GM23338 (cell line): ENCODE results near the gene CFB. TPM values are rescaled to one million over a fixed set of nuclear protein-coding genes. Genes with fewer than 3 reads are reported as not detected.

Experiments
- ATAC-seq: fragments of 200-7000 bp; cut with Tn5 transposase; 3 replicates; pipeline ENCODE4 v1.9.1; 2020
- DNase-seq: peaks from one replicate; pipeline ENCODE4 v3.0.0-alpha.2; 2015; ENCODE audit warnings: low spot score
- H2AFZ ChIP-seq: fragments of 200-600 bp; sonication (generic); 2 replicates; pipeline ENCODE4 v1.8.0; 2016; ENCODE audit warnings: antibody characterized with exemption, mild to moderate bottlenecking, moderate library complexity
- H3F3A ChIP-seq: fragments of 200-600 bp; sonication (generic); replicated peaks from 2 replicates; pipeline ENCODE4 v1.8.0; 2017; ENCODE audit warnings: antibody characterized with exemption, mixed run types, low read depth
- H3K27ac ChIP-seq: fragments of 200-600 bp; sonication (generic); 2 replicates; pipeline ENCODE4 v1.6.1; 2016; ENCODE audit warnings: low read depth
- H3K27me3 ChIP-seq: fragments of 200-600 bp; sonication (generic); 2 replicates; pipeline ENCODE4 v1.8.0; 2016; ENCODE audit warnings: mild to moderate bottlenecking, mixed run types, moderate library complexity; ENCODE audit not compliant: insufficient read depth
- H3K36me3 ChIP-seq: fragments of 200-600 bp; sonication (generic); 2 replicates; pipeline ENCODE4 v1.8.0; 2016; ENCODE audit warnings: mild to moderate bottlenecking; ENCODE audit not compliant: insufficient read depth
- H3K4me1 ChIP-seq: fragments of 200-600 bp; sonication (generic); 2 replicates; pipeline ENCODE4 v1.8.0; 2016; ENCODE audit warnings: mild to moderate bottlenecking, moderate library complexity; ENCODE audit not compliant: insufficient read depth
- H3K4me2 ChIP-seq: fragments of 200-600 bp; sonication (generic); 2 replicates; pipeline ENCODE4 v1.7.1; 2017; ENCODE audit warnings: mixed run types
- H3K4me3 ChIP-seq: fragments of 200-600 bp; sonication (generic); 2 replicates; pipeline ENCODE4 v1.6.1; 2016; ENCODE audit warnings: mixed run types
- H3K79me2 ChIP-seq: fragments of 200-600 bp; sonication (generic); replicated peaks from 2 replicates; pipeline ENCODE4 v1.8.0; 2017; ENCODE audit warnings: mild to moderate bottlenecking; ENCODE audit not compliant: insufficient read depth
- H3K9me2 ChIP-seq: fragments of 200-600 bp; sonication (generic); 2 replicates; pipeline ENCODE4 v1.8.0; 2017; ENCODE audit not compliant: insufficient read depth
- H4K20me1 ChIP-seq: fragments of 200-600 bp; sonication (generic); replicated peaks from 2 replicates; pipeline ENCODE4 v1.8.0; 2017; ENCODE audit warnings: mild to moderate bottlenecking; ENCODE audit not compliant: insufficient read depth
- H3K27ac Mint-ChIP-seq: 2 replicates; pipeline ENCODE4 v1.8.0; 2020; ENCODE audit warnings: inconsistent platforms, mild to moderate bottlenecking, moderate library complexity, mixed read lengths
- H3K27me3 Mint-ChIP-seq: 3 replicates; pipeline ENCODE4 v1.8.0; 2022; ENCODE audit warnings: low read depth, mild to moderate bottlenecking, moderate library complexity, mixed read lengths, inconsistent platforms; ENCODE audit not compliant: insufficient read depth, poor library complexity
- H3K36me3 Mint-ChIP-seq: 3 replicates; pipeline ENCODE4 v1.8.0; 2021; ENCODE audit warnings: low read depth, mild to moderate bottlenecking, inconsistent platforms, moderate library complexity, mixed read lengths
- H3K4me1 Mint-ChIP-seq: 3 replicates; pipeline ENCODE4 v1.8.0; 2020; ENCODE audit warnings: mild to moderate bottlenecking, inconsistent platforms, mixed read lengths
- H3K4me3 Mint-ChIP-seq: 3 replicates; pipeline ENCODE4 v1.8.0; 2021; ENCODE audit warnings: moderate library complexity, mild to moderate bottlenecking, inconsistent platforms, mixed read lengths
- H3K9me3 Mint-ChIP-seq: 3 replicates; pipeline ENCODE4 v1.8.0; 2020; ENCODE audit warnings: moderate library complexity, mild to moderate bottlenecking, inconsistent platforms, mixed read lengths
- CREB1 ChIP-seq: fragments of 250-450 bp; sonication (Bioruptor Pico); IDR thresholded peaks from 2 replicates; pipeline ENCODE4 v1.5.0; 2020; ENCODE audit warnings: low read depth, mild to moderate bottlenecking, moderate library complexity
- CTCF ChIP-seq, 2 experiments: fragments of 200-600 bp in 1 of 2; sonication (generic) in 1 of 2; conservative IDR thresholded peaks; 2 replicates each; pipeline versions ENCODE4 v1.5.1 to v1.6.1; 2016 to 2017; ENCODE audit warnings: antibody characterized with exemption in 2 of 2, low read depth in 2 of 2, mild to moderate bottlenecking in 2 of 2, moderate library complexity in 1 of 2
- EZH2 ChIP-seq: fragments of 200-600 bp; sonication (generic); IDR thresholded peaks from one replicate; pipeline ENCODE4 v1.8.0; 2017; ENCODE audit warnings: antibody characterized with exemption, mild to moderate bottlenecking, low read depth; ENCODE audit not compliant: unreplicated experiment
- JUNB ChIP-seq: IDR thresholded peaks from one replicate; pipeline ENCODE4 v1.6.1; 2016; ENCODE audit warnings: antibody characterized with exemption; ENCODE audit not compliant: unreplicated experiment
- NANOG ChIP-seq: IDR thresholded peaks from 2 replicates; pipeline ENCODE4 v1.6.1; 2016; ENCODE audit warnings: antibody characterized with exemption, borderline replicate concordance
- POLR2AphosphoS5 ChIP-seq: IDR thresholded peaks from 2 replicates; pipeline ENCODE4 v1.6.1; 2016; ENCODE audit warnings: antibody characterized with exemption, low read depth
- REST ChIP-seq: IDR thresholded peaks from one replicate; pipeline ENCODE4 v1.6.1; 2018; ENCODE audit warnings: antibody characterized with exemption; ENCODE audit not compliant: unreplicated experiment
- ZNF114 ChIP-seq: fragments of 250-450 bp; sonication (Bioruptor Pico); IDR thresholded peaks from 2 replicates; pipeline ENCODE4 v1.5.0; 2020; ENCODE audit warnings: mild to moderate bottlenecking, moderate library complexity
- ZNF462 ChIP-seq: fragments of 250-450 bp; sonication (Bioruptor Pico); IDR thresholded peaks from 2 replicates; pipeline ENCODE4 v1.5.0; 2020; ENCODE audit warnings: mild to moderate bottlenecking, moderate library complexity
- polyA plus RNA-seq: library from polyadenylated mRNA; unstranded; fragments of >200 nt; fragmentation: Nextera tagmentation; extraction: Ambion mirVana; gene quantifications from 2 replicates; pipeline ENCODE4 v1.2.1, GENCODE V29; 2016
- total RNA-seq: library from RNA; depleted of rRNA; stranded (reverse); fragments of >200 nt; shearing (Covaris generic); gene quantifications from 2 replicates; pipeline ENCODE4 v1.2.3, GENCODE V29; 2014
- TF ChIP-seq, protein P1 (sequence below): IDR thresholded peaks from 2 replicates; pipeline ENCODE4 v1.6.1; 2016; ENCODE audit warnings: antibody characterized with exemption

The CFB gene
- total and polyA plus RNA-seq, 2 experiments from 2014 or later, result 0.86 TPM; not detected in 1

DNA sequence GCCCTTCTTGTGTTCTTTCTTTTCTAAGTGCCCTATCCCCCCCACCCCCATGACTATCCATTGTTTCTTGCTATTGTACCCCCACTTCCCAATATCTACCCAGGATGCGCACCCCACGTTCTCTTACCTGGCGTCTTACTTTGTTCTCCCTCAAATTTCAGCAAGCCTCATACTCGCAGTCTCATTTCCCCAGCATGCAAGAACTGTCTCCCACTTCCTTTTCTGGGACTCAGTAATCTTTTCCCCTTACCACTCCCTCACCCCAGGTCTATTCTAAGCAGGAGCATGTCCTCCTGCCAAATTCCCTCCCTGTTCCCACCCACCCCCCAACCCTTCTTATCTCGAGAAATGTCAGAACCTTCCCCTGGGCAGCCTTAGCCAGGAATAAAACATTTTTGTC, 46.7 kb upstream of the CFB start:
- Histone ChIP-seq H3K36me3 (peaks cover 16% of the 10 kb centered on the region), H3K4me3 (no peak overlapping the region), H4K20me1 (peaks cover 5% of the 10 kb centered on the region; the same call in 1 of the 2 replicates), H3K27me3 (no peaks in the 10 kb centered on the region), H3K4me1 (peaks cover 13% of the 10 kb centered on the region; the same call in 1 of the 2 replicates), H2AFZ (no peak overlapping the region), H3K79me2 (peaks cover 15% of the 10 kb centered on the region; the same call in 1 of the 2 replicates), H3K9me2 (no peaks in the 10 kb centered on the region), H3K27ac (no peak overlapping the region), H3K4me2 (no peak overlapping the region), H3F3A (peaks cover 17% of the 10 kb centered on the region; the same call in 1 of the 2 replicates)
- H3K9me3 Mint-ChIP-seq, result no peaks in the 10 kb centered on the region
- peak overlapping the region; percentile 60; the same call in 2 of the 3 replicates for H3K4me3 Mint-ChIP-seq
- peaks cover 23% of the 10 kb centered on the region for H3K27me3 Mint-ChIP-seq
- no peak overlapping the region for H3K27ac Mint-ChIP-seq
- H3K4me1 Mint-ChIP-seq, result peaks cover 31% of the 10 kb centered on the region
- ATAC-seq (no peak), DNase-seq (no peak)
- H3K36me3 Mint-ChIP-seq, result peaks cover 46% of the 10 kb centered on the region
- TF ChIP-seq ZNF462 (CRISPR knock-in tag) (no peak), CREB1 (CRISPR knock-in tag) (no peak), REST (no peak), JUNB (no peak), EZH2 (no peak), POLR2AphosphoS5 (no peak), NANOG (no peak), CTCF (conservative IDR thresholded peaks at IDR 0.05; ENCODE audit: low read depth in 2 of 2) (no peak), ZNF114 (CRISPR knock-in tag) (no peak)
- TF ChIP-seq, protein P1, sequence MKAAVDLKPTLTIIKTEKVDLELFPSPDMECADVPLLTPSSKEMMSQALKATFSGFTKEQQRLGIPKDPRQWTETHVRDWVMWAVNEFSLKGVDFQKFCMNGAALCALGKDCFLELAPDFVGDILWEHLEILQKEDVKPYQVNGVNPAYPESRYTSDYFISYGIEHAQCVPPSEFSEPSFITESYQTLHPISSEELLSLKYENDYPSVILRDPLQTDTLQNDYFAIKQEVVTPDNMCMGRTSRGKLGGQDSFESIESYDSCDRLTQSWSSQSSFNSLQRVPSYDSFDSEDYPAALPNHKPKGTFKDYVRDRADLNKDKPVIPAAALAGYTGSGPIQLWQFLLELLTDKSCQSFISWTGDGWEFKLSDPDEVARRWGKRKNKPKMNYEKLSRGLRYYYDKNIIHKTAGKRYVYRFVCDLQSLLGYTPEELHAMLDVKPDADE, result no peak
